ENCODE measurements around the gene RAB37. TPM values are rescaled to one million over a fixed set of nuclear protein-coding genes. Genes with fewer than 3 reads are reported as not detected.

Gene RAB37
- total and polyA plus RNA-seq, 2 of the 8 experiments (the other 6 are each of a cell fraction or from before 2014, with no cell fraction given), result 5.5 to 6.1 TPM

DNA sequence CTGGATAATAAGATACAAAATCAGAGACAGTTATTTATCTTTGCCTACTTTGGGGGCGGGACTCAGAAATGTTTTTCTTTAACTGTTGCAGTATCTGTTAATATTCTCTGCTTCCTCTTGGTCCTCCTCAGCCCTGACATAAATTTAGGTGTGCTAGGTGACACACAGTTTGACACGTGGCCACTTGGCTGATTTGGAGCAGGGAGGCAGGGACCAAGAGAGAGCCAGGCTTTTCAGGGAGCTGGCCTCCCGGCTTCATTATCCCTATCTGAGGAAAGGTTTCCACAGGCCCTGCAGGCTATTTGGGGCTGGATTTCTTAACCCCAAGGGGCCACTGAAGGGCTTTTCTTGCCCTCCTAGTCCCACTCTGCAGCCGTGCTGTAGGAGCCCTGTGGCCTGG is 59.2 kb downstream of the RAB37 start:
- H2BK5ac ChIP-seq (ENCODE audit: low read depth, low read length), result no peak overlapping the region
- no peak overlapping the region for H2BK12ac ChIP-seq (ENCODE audit: low read depth, low read length)
- H3K4me2 ChIP-seq (ENCODE audit: insufficient read depth in 1 of 2, low read depth in 2 of 2, low read length in 2 of 2), result no peak overlapping the region
- no peak overlapping the region for H3K14ac ChIP-seq (ENCODE audit: insufficient read length)
- no peak overlapping the region for H2BK20ac ChIP-seq (ENCODE audit: low read length)
- no peak for DNase-seq (ENCODE audit: low read depth in 1 of 2, low spot score in 2 of 2)
- CTCF ChIA-PET (ENCODE audit: partially characterized antibody), result interaction anchor here (1.6 to 99.6 kb wide), 4 partner anchors 13 to 50 kb away, joined by 5 to 2981 read pairs (median 16); partner anchors contain the start of genes FDXR and GRIN2C
- 84% methylated on average over 4 of the region's 4 CpGs; no CpG with 5 or more reads in 1 of the 2 experiments for WGBS, 2 experiments (ENCODE audit: extremely low coverage in 1 of 2, insufficient coverage in 1 of 2, insufficient read length in 1 of 2, insufficient replicate concordance in 2 of 2, low coverage in 1 of 2, low lambda C conversion rate in 2 of 2, missing lambda C conversion rate in 1 of 2)
- H4K8ac ChIP-seq (ENCODE audit: extremely low read depth, insufficient read depth, low read length), result no peak overlapping the region
- H3K9me3 ChIP-seq (ENCODE audit: insufficient read depth in 2 of 2, low read depth in 1 of 2, low read length in 1 of 2), result no peaks in the 10 kb centered on the region
- peaks cover 0 to 29% (median 6%) of the 10 kb centered on the region in 4 experiments; a peak in 7 of 8 replicates for H3K36me3 ChIP-seq (ENCODE audit: control insufficient read depth in 2 of 4, insufficient read depth in 4 of 4, low read length in 3 of 4)
- no peak overlapping the region for H3K4ac ChIP-seq (replicated peaks; ENCODE audit: insufficient read length, low read depth, low read length)
- no peak overlapping the region for H2AFZ ChIP-seq (ENCODE audit: low read length)
- peaks cover 0 to 11% of the 10 kb centered on the region in 2 experiments for H4K20me1 ChIP-seq (replicated peaks in 1 of 2; ENCODE audit: control insufficient read depth in 1 of 2, insufficient read depth in 2 of 2, low read length in 2 of 2)
- no peaks in the 10 kb centered on the region for H3K4me1 ChIP-seq (replicated peaks in 1 of 4; ENCODE audit: control insufficient read depth in 3 of 4, insufficient read depth in 4 of 4, low read length in 3 of 4)
- no peak overlapping the region for H2BK15ac ChIP-seq (ENCODE audit: low read length)
- H2AK5ac ChIP-seq (ENCODE audit: low read depth, low read length), result no peak overlapping the region
- POLR2A ChIA-PET (ENCODE audit: partially characterized antibody), result interaction anchor here (0.8 kb wide), 1 partner anchor 12 kb away, joined by 4 read pairs; no protein-coding TSS in a partner anchor
- no peak for TF ChIP-seq POLR2AphosphoS5 (IDR thresholded peaks at IDR 0.05; ENCODE audit: low read depth, low read length)
- TF ChIP-seq, protein P1, sequence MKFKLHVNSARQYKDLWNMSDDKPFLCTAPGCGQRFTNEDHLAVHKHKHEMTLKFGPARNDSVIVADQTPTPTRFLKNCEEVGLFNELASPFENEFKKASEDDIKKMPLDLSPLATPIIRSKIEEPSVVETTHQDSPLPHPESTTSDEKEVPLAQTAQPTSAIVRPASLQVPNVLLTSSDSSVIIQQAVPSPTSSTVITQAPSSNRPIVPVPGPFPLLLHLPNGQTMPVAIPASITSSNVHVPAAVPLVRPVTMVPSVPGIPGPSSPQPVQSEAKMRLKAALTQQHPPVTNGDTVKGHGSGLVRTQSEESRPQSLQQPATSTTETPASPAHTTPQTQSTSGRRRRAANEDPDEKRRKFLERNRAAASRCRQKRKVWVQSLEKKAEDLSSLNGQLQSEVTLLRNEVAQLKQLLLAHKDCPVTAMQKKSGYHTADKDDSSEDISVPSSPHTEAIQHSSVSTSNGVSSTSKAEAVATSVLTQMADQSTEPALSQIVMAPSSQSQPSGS (IDR thresholded peaks at IDR 0.05; ENCODE audit: low read length), result no peak
- TF ChIP-seq RXRA (IDR thresholded peaks at IDR 0.05; ENCODE audit: insufficient read depth, low read depth, low read length), result no peak
- TF ChIP-seq, protein P2, sequence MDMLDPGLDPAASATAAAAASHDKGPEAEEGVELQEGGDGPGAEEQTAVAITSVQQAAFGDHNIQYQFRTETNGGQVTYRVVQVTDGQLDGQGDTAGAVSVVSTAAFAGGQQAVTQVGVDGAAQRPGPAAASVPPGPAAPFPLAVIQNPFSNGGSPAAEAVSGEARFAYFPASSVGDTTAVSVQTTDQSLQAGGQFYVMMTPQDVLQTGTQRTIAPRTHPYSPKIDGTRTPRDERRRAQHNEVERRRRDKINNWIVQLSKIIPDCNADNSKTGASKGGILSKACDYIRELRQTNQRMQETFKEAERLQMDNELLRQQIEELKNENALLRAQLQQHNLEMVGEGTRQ (IDR thresholded peaks at IDR 0.05; ENCODE audit: low read length), result no peak
- TF ChIP-seq EP300 (IDR thresholded peaks at IDR 0.05; ENCODE audit: borderline replicate concordance in 1 of 2, low read depth in 2 of 2, low read length in 2 of 2), result no peak
- H3K4me3 ChIP-seq (ENCODE audit: extremely low read depth in 1 of 4, insufficient read depth in 2 of 4, low read depth in 3 of 4, low read length in 4 of 4), result no peak overlapping the region
- H3K9ac ChIP-seq (replicated peaks in 1 of 4; ENCODE audit: extremely low read depth in 1 of 4, low read depth in 3 of 4, low read length in 3 of 4), result no peak overlapping the region
- H3K27me3 ChIP-seq (replicated peaks in 1 of 4; ENCODE audit: control insufficient read depth in 3 of 4, extremely low read depth in 1 of 4, insufficient read depth in 3 of 4, low read length in 3 of 4), result no peaks in the 10 kb centered on the region
- no peak overlapping the region for H4K5ac ChIP-seq (ENCODE audit: insufficient read length, low read depth, low read length)
- no peak overlapping the region for H3K18ac ChIP-seq (ENCODE audit: extremely low read depth, low read length)
- no peaks in the 10 kb centered on the region for H3K23me2 ChIP-seq (ENCODE audit: low read depth, low read length)
- no peak overlapping the region for H4K91ac ChIP-seq (replicated peaks; ENCODE audit: insufficient read length, low read length)
- FAIRE-seq, result no peak
- no peak overlapping the region for H3K27ac ChIP-seq (ENCODE audit: low read depth, low read length)
- H3K79me2 ChIP-seq (ENCODE audit: control insufficient read depth in 1 of 2, insufficient read depth in 2 of 2, low read length in 2 of 2), result no peaks in the 10 kb centered on the region
- H3K23ac ChIP-seq (ENCODE audit: insufficient read length), result no peak overlapping the region
- H3K79me1 ChIP-seq (ENCODE audit: low read depth, low read length), result no peaks in the 10 kb centered on the region
- H3K56ac ChIP-seq (replicated peaks; ENCODE audit: insufficient read length, low read depth, low read length), result no peak overlapping the region
- no peak overlapping the region for H2BK120ac ChIP-seq (replicated peaks; ENCODE audit: low read depth, low read length)

Measured in H1 (cell line).